Measurements from ENCODE around the gene CCL17. TPM values are rescaled to one million over a fixed set of nuclear protein-coding genes. Genes with fewer than 3 reads are reported as not detected.

Gene CCL17
- total RNA-seq, 1 donor from 2014 or later = not detected

DNA sequence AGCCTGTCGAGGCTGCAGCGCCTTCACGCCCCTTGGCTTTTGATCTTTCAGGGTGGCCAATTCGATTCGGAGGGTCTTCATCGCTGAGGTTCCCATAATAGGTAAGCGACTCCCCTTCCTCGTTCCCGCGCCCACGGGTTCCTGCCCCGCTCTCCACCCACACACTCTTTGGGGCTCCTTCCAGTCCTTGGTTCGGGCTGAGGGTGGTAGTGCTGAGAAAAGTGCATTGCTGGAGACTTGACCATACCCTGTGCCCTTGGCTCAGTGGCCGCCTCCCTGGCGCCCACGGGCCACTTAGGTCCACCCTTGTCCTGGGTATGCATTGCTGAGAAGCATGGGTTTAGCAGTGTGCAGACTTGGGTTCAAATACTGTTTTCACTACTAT lies 58.4 kb downstream of the CCL17 start:
- no peaks in the 10 kb centered on the region for H3K9me3 Mint-ChIP-seq (ENCODE audit: low read depth)
- no peak for DNase-seq (ENCODE audit: low spot score)

DNA sequence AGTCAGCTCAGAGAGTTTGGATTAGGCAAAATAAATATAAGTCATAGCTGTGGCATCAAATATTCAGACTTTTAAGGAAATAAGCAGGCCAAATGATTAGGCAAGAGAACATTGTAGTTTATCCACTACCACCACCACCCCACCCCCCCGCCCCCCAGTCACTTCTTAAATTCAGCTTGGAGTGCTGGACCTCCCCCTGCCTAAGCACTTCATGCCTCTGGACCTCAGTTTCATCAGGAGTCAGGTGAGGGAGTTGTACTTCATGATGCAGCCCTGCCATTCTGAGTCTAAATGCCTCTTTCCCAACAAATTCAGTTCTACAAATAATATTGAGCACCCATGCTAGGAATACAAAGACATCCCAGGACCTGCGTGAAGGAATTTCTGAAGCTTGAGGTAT lies 60.0 kb downstream of the CCL17 start:
- H3K9me3 Mint-ChIP-seq (ENCODE audit: low read depth) = no peaks in the 10 kb centered on the region
- H3K27ac Mint-ChIP-seq (ENCODE audit: unreplicated experiment) = no peak overlapping the region
- no peak overlapping the region for H3K4me3 Mint-ChIP-seq (ENCODE audit: unreplicated experiment)
- peaks cover 25% of the 10 kb centered on the region for H3K4me1 Mint-ChIP-seq (ENCODE audit: low read depth)
- peaks cover 25% of the 10 kb centered on the region for H3K36me3 Mint-ChIP-seq (ENCODE audit: low read depth)
- TF ChIP-seq, protein P1, sequence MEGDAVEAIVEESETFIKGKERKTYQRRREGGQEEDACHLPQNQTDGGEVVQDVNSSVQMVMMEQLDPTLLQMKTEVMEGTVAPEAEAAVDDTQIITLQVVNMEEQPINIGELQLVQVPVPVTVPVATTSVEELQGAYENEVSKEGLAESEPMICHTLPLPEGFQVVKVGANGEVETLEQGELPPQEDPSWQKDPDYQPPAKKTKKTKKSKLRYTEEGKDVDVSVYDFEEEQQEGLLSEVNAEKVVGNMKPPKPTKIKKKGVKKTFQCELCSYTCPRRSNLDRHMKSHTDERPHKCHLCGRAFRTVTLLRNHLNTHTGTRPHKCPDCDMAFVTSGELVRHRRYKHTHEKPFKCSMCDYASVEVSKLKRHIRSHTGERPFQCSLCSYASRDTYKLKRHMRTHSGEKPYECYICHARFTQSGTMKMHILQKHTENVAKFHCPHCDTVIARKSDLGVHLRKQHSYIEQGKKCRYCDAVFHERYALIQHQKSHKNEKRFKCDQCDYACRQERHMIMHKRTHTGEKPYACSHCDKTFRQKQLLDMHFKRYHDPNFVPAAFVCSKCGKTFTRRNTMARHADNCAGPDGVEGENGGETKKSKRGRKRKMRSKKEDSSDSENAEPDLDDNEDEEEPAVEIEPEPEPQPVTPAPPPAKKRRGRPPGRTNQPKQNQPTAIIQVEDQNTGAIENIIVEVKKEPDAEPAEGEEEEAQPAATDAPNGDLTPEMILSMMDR (IDR thresholded peaks at IDR 0.05) = no peak
- no peaks in the 10 kb centered on the region for H3K27me3 Mint-ChIP-seq (ENCODE audit: low read depth)
- no peak for DNase-seq (ENCODE audit: low spot score)

More for the DNA sequence above, 58.4 kb downstream of the CCL17 start:
- Mint-ChIP-seq H3K4me3 (ENCODE audit: unreplicated experiment) (peak overlapping the region; percentile 100), H3K27me3 (ENCODE audit: low read depth) (no peaks in the 10 kb centered on the region), H3K36me3 (ENCODE audit: low read depth) (peaks cover 18% of the 10 kb centered on the region), H3K27ac (ENCODE audit: unreplicated experiment) (peak overlapping the region; percentile 99), H3K4me1 (ENCODE audit: low read depth) (peaks cover 25% of the 10 kb centered on the region)
- TF ChIP-seq, protein P1 (IDR thresholded peaks at IDR 0.05) = no peak

Other genes starting within 250 kb of the CCL17 start
- 51.3 to 65.5 TPM (median 56.8 TPM) in 3 replicates for gene PSME3IP1, start 218.7 kb upstream of the CCL17 start, total RNA-seq
- 38.9 to 48.7 TPM (median 42.6 TPM) in 3 replicates for gene RSPRY1, start 218.4 kb upstream of the CCL17 start, total RNA-seq
- 69.5 to 89.1 TPM (median 70.1 TPM) in 3 replicates for gene ARL2BP, start 159.5 kb upstream of the CCL17 start, total RNA-seq
- 0.02 TPM in 1 of 3 replicates, not detected in the others for gene PLLP, start 120.1 kb upstream of the CCL17 start, total RNA-seq
- not detected in 3 replicates for gene CCL22, start 46.0 kb upstream of the CCL17 start, total RNA-seq
- 11.2 to 47.9 TPM (median 46.0 TPM) in 3 replicates for gene CX3CL1, start 32.3 kb upstream of the CCL17 start, total RNA-seq
- 43.3 to 48.9 TPM (median 46.8 TPM) in 3 replicates for gene CIAPIN1, start 42.6 kb downstream of the CCL17 start, total RNA-seq
- 30.9 to 40.8 TPM (median 31.6 TPM) in 3 replicates for gene COQ9, start 42.7 kb downstream of the CCL17 start, total RNA-seq
- gene POLR2C, start 57.9 kb downstream of the CCL17 start, total RNA-seq = 38.6 to 53.0 TPM (median 44.8 TPM) in 3 replicates
- 23.7 to 28.5 TPM (median 26.4 TPM) in 3 replicates for gene DOK4, start 81.7 kb downstream of the CCL17 start, total RNA-seq
- gene CCDC102A, start 131.8 kb downstream of the CCL17 start, total RNA-seq = 20.9 to 27.2 TPM (median 22.4 TPM) in 3 replicates
- gene ADGRG5, start 137.9 kb downstream of the CCL17 start, total RNA-seq = not detected in 3 replicates
- 16.8 to 57.8 TPM (median 56.3 TPM) in 3 replicates for gene ADGRG1, start 223.9 kb downstream of the CCL17 start, total RNA-seq